NCI-H1417 (cell line): Measurements from ENCODE around the gene ATP10A.
"Not testable (repeated sequence)": the region's sequence is repeated elsewhere in the genome, so short reads cannot be mapped to it uniquely, and the experiment has no call there.

Experiments used
- DNase-seq, 3 experiments: peaks; one replicate each; lab custom pipeline; 2025; lab: John Stamatoyannopoulos, UW

Gene ATP10A

GRCh38 chr15:25884370-25884769, 21.2 kb upstream of the ATP10A start:
- DNase-seq, result no peak

- no peak for DNase-seq
Observed at GRCh38 chr15:25883463-25884259, 20.5 kb upstream of the ATP10A start.

DNA sequence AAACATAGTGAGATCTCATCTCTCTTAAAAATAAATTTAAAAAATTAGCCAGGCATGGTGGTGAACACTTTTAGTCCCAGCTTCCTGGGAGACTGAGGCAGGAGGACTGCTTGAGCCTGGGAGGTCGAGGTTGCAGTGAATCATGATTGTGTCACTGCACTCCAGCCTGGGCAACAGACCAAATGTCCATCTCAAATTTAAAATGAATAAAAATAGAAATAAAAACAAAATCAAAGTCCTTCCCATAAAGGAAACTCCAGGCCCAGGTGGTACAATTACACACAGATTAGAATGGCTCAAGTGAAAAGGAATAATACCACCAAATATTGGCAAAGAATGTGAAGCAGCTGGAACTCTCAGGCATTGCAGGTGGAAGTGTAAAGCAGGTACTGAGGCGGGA, 19.3 kb upstream of the ATP10A start:
- no peak for DNase-seq

- DNase-seq, result not testable (repeated sequence)
Observed at GRCh38 chr15:25880877-25881276, 17.8 kb upstream of the ATP10A start.

GRCh38 chr15:25880411-25880810, 17.3 kb upstream of the ATP10A start:
- no peak for DNase-seq

DNA sequence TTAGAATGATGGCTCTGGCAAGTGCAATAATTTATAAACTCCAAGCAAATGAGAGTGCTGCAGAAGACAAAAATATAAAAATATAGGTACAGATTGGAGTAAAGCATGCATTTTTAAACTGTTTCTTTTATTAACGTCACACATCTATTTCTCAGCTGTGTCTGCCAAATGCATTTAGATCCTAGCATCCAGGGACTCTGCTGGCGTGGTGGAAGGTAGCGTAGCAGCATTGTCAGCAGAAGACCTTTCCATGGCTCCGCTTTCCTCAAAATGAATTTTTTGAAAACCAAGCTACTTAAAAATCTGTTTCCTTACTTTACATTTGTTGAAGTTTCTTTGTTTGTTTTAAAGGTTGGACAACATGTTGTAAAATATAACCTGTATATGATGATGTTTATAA, 16.3 kb upstream of the ATP10A start:
- no peak for DNase-seq

GRCh38 chr15:25877681-25878080, 14.6 kb upstream of the ATP10A start:
- no peak for DNase-seq

DNA sequence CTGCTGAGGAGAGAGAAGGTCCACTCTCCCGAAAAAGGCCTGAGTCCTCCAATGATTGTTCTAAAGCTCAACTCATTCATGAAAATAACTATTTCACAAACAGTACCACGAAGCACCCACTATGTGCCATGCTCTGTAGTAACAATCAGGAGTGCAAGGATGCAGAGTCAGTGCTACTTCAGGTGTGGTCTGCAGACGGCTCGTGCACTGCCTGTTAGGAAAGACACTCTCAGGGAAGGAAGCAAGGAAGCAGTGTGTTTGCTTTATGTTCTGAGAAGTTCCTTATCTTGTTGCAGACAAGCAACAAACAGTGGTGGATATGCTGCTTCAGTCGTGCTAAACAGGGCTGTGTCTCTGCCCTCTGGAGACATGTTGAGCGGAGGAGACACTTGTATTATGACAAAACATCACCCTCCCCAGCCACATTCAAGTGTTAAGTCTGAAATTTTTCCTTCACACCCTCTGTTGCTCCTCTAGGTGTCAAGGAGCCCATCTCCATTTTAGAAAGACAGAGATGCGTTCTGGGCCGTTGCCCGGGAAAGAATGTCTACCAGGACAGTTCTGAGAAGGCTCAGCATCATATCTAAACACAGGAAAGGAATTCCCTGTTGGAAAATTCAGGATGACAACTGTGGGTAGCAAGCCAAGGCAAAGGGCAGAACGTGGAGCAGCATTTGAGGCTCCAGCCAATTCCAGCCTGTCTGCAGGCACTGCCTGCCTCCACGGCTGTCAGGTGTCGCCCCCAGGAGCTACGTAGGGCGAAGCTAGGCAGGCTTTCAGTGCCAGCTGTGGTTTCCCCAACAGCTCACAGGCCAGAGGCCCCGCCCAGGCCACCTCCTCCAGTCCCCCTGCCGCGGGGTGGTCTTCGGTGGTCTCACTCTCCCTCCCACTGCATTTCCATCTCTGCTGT, 13.4 kb upstream of the ATP10A start:
- no peak for DNase-seq

DNA sequence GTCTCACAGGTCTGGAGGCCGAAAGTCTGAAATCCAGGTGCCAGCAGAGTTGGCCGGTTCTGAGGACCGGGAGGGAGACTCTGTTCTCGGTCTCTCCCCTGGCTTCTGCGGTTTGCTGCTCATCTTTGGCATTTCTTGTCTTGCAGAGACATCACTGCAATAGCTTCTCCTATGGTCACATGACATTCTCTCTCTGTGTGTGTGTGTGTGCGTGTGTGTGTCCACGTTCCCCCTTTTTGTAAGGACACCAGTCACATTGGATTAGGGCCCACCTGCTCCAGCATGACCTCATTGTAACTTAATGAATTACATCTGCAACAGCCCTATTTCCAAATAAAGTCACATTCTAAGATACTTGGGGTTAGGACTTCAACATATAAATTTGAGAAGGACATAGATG, 12.4 kb upstream of the ATP10A start:
- DNase-seq, result no peak

DNA sequence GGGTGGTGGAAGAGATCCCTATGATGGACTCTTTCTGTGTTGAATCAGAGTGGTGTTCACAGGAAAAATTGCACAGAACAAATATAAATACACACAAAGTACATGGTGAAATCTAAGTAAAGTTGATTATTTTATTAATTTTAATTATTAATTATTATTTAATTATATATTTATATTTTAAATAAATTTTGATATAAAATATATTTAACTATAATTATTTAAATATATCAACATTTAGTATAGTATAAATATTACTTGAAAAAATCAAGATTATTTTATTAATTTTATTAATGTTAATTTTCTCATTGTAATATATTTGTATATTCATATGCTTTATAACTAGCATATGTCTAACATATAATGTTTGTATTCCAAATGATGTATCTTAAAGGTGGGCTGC, 11.3 kb upstream of the ATP10A start:
- DNase-seq, result no peak

GRCh38 chr15:25871403-25871802, 8.3 kb upstream of the ATP10A start:
- no peak for DNase-seq

GRCh38 chr15:25870938-25871337, 7.8 kb upstream of the ATP10A start:
- DNase-seq, result no peak

DNA sequence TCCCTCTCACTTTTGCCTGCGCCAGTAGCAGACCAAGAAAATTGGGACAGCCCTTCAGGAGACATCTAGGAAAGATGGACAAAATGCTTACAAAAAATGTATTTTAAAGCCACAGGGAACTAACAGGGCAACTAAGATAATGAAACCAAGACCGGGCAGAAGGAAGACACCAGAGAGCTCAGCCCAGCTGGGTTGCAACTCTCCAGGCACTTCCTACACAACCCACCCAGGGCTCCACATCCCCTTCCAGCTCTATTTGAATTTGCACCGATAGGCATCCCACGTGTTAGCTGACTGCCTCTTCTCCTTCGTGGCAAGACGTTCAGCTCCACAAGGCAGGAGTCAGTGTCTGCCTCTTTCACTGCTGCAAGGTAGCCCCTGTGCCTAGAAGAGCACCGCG, 6.6 kb upstream of the ATP10A start:
- DNase-seq, result no peak

- no peak for DNase-seq
Observed at GRCh38 chr15:25866874-25867273, 3.7 kb upstream of the ATP10A start.

DNA sequence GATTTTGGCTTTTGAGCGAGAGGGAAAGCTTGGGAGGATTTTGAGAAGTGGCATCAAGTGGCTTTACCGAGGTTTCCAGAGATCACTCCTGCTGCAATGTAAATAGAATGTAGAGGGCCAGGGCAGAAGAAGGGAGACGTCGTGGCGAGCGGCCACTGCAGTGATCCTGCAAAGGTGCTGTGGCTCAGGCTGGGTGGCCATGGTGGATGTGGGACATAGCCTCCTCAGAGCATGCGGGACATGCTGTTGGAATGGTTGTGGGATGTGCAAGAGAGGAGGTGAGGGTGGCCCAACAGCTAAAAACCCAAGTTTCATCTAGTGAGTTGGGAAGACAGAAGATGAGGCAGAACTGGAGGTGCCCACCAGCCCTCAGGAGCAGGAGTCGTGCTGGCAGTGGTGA, 3.1 kb upstream of the ATP10A start:
- no peak for DNase-seq

GRCh38 chr15:25864966-25865365, 1.8 kb upstream of the ATP10A start:
- no peak for DNase-seq

GRCh38 chr15:25863968-25864580, 947 bp upstream of the ATP10A start:
- no peak for DNase-seq

DNA sequence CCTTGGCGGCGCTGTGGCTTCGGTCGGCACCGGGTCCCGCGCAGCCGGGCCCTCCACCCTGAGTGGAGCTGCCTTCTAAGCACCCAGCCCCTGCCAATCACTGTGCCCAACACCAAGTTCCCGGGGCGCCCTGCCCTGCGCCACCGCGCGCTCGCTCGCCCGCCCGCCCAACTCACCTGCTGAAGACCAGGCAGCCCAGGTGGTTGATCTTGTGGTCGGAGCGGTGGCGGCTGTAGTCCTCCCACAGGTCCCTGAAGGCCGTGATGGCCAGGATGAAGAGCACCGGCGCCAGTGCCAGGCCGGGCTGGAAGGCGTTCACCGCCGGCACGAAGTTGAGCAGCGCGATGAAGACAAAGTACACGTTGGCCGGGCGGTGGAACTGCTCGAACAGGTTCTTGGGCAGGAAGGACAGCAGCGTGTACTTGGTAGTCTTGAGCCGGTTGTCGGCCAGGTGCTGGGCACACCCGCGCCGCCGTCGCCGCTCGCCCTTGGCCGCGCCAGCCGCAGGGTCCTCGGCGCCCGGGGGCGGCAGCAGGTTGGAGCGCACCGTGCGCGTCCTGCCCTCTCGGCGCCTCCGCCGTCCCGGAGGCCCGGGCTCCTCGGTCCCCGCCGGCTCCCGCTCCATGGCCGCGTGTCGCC, 536 bp downstream of the ATP10A start:
- DNase-seq, result no peak

DNA sequence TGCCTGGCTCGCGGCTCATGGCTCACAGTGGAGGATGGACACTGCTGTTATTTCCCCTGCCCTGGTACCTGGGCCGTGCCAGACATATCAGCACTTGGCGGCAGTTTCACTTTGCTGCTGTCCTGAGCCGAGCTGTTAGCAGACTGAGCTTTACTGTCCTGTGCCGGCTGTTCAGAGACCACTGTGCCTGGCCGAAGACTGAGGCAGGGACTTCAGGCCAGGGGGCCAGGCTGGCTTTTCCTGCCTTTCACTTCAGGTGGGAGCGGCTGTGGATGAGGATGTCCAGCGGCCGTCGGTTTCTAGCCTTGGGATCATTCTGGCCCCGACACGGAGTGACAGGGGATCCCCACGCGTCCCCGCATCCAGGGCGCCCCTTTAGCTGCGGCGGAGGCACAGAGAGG, 1.1 kb downstream of the ATP10A start:
- DNase-seq, result no peak

DNA sequence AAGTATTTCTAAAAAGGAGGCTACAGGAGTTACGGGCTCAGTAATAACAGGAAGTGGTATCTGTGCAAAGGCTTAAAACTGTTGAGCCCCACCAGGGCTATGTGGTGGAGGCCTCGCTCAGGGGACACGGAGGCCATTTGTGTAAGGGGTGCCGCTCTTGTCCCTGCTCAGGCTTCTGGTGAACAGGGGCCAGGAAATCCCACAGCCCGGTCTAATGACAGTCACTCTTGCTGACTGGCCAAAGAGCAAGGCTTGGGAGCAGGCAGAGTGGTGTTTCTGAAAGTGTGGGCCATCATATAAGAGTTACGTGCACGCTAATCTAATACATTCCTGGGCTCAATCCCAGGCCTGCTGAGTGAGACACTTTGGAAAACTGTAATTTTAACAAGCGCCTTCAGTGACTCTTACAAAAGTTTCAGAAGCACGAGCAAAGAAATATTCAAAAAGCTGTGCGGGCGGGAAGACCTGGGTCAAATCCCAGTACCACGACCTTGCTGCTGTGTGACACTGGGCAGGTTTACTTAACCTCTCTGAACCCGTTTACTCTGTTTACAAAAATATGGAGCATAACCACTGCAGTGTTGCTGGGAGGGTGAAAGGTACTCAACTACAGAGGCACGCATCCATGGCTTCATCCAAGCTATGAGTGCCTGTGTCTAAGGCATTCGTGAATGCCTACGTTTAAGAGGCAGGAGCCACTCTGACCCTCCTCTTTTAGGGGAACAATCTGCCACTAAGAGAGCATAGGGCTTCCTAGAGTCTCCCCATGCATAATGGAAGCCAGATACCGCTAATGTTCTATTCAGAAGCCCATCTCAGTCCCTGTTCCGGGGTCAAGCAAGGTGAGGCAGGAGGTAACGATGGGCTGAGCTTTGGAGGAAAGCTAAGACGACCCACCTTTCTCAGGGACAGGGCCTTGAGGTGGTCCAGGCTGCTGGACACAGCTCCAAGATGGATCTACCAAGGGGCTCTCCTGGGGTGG, 2.0 kb downstream of the ATP10A start:
- DNase-seq, result no peak
